ENCODE data around the gene THSD4.

Gene THSD4

DNA sequence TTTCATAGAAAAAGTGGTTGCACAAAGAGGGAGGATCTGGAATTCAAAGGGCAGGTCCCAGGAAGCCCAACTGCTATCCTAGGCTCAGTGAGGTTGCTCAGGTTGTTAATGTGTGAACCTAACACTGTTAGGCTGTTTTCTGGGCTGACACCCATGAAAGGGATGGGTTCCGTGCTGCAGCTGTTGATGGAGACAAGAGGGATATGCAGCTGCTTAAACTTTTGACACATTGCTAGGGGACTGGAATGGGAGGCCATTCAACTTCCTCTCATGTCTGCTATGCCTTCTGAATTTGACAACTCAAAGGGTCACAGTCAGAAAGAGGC is 497.1 kb downstream of the THSD4 start:
- no peak for DNase-seq
- peaks cover 0 to 10% of the 10 kb centered on the region in 2 donors for H3K27me3 Mint-ChIP-seq
- H3K4me1 Mint-ChIP-seq, result no peaks in the 10 kb centered on the region
- no peak for ATAC-seq (replicated peaks)
- no peaks in the 10 kb centered on the region for H3K36me3 Mint-ChIP-seq
- H3K9me3 Mint-ChIP-seq, result no peaks in the 10 kb centered on the region
- H3K27ac Mint-ChIP-seq, result no peak overlapping the region
- no peak overlapping the region for H3K4me3 Mint-ChIP-seq

DNA sequence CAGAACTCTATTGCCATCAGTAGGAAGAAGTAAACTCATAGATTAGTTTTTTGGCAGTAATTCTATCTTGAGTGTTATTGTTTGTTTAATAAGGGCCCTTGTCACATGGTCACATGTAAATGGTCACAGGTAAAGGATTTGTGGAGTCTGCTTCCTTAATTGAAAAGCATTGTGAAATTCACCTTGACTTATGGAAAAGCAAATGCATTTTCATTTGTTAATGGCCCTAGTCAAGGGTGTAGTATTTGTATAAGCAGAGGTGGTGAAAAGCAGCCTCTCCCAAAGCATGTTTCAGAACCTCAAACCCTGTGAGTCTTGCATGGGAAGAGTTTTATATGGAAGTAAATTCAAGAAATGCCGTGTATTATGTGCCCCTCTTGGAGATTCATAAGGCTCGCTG is 497.6 kb downstream of the THSD4 start:
- DNase-seq (no peak), ATAC-seq (replicated peaks) (no peak)
- Mint-ChIP-seq H3K27me3 (peaks cover 0 to 7% of the 10 kb centered on the region in 2 donors), H3K9me3 (no peaks in the 10 kb centered on the region), H3K36me3 (no peaks in the 10 kb centered on the region), H3K27ac (no peak overlapping the region), H3K4me1 (no peaks in the 10 kb centered on the region), H3K4me3 (no peak overlapping the region)

DNA sequence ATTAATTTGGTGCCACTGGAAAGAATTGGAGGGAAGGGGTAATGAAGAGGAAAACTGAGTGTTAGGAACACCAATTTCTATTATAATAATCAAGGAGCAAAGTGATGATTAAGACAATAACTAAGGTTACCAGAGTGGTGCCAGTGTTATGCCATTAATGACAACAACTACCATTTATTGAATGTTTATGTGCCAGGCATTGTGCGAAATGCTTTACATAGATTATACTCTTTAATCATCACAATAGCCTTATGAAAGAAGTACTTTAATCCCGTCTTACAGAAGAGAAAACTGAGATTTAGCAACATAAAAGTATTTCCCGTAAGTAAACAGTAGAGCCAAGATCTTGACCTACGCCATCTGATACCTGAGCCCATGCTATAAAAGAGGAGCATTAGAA is 507.8 kb downstream of the THSD4 start:
- H3K27me3 Mint-ChIP-seq, result peaks cover 7 to 11% of the 10 kb centered on the region in 2 donors
- no peak for ATAC-seq (replicated peaks)
- no peak overlapping the region for H3K27ac Mint-ChIP-seq
- H3K36me3 Mint-ChIP-seq, result no peaks in the 10 kb centered on the region
- peaks cover 2 to 3% of the 10 kb centered on the region in 2 donors for H3K9me3 Mint-ChIP-seq
- H3K4me3 Mint-ChIP-seq, result no peak overlapping the region
- no peaks in the 10 kb centered on the region for H3K4me1 Mint-ChIP-seq
- DNase-seq, result no peak

DNA sequence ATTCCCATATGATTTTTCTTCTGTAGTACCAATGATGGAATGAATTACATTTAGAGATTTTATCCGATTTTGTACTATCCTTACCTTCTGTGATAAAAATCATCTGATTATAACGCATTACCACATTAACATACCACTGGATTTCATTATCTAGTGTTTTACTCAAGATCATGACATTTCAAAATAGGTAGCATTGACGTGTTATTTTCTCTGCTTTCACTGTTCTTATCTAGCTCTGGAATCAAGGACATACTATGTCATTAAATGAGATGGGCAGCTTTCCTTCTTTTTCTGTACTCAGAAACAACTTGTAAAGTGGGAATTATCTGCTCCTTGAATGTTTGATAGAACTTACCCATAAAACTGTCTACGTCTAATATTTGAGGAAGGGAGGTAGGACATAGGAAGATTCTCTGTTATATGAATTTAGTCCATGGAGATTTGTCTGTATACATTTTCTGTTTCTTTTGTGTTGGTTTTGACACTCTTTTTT is 511.4 kb downstream of the THSD4 start:
- no peak for ATAC-seq (replicated peaks)
- Mint-ChIP-seq H3K4me3 (no peak overlapping the region), H3K9me3 (peaks cover 2 to 3% of the 10 kb centered on the region in 2 donors), H3K36me3 (no peaks in the 10 kb centered on the region), H3K27ac (no peak overlapping the region), H3K27me3 (peaks cover 11 to 23% of the 10 kb centered on the region in 2 donors), H3K4me1 (no peaks in the 10 kb centered on the region)
- no peak for DNase-seq

DNA sequence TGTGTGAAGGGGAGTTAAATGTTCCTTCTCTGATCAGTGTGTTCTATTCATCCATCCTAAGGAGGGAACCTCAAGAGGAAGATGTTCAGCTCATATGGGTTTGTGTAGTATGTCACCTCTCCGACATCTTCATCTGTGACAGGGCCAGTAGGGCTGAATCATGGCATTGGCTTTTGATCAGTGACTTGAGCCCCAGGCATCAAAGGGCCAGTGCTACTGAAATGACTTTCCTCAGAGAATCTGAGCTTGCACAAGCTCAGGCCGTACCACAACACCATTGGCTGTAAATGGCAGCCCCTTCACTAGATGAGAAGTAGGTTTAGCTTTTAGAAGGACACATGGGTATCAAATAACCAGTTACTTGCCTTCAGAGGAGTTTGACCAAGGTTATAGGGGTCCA is 511.9 kb downstream of the THSD4 start:
- H3K4me3 Mint-ChIP-seq, result no peak overlapping the region
- ATAC-seq (replicated peaks) (no peak), DNase-seq (no peak)
- no peaks in the 10 kb centered on the region for H3K36me3 Mint-ChIP-seq
- H3K9me3 Mint-ChIP-seq, result peaks cover 2 to 3% of the 10 kb centered on the region in 2 donors
- H3K27me3 Mint-ChIP-seq, result peaks cover 11 to 23% of the 10 kb centered on the region in 2 donors
- H3K4me1 Mint-ChIP-seq, result no peaks in the 10 kb centered on the region
- H3K27ac Mint-ChIP-seq, result no peak overlapping the region

DNA sequence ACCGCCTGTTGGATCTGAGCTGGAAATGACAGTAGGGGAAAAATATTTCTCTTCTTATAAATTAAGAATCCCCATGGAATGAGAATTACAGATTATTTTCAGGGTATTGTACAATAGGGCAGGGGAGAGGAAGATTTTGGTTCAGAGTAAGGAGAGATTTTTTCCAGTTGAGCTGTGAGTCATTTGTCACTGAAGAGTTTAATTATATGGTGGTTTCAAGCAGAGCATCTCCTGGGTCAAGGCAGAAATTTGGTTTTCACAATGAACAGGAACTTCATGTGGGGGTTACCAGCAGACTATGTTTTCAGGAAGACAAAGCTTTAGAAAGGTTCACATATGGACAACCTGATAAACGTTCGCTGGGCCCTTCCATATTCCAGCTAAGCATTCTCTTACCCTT is 512.3 kb downstream of the THSD4 start:
- H3K27ac Mint-ChIP-seq, result no peak overlapping the region
- no peaks in the 10 kb centered on the region for H3K4me1 Mint-ChIP-seq
- no peak for DNase-seq
- no peak overlapping the region for H3K4me3 Mint-ChIP-seq
- peaks cover 9 to 20% of the 10 kb centered on the region in 2 donors for H3K27me3 Mint-ChIP-seq
- peaks cover 2 to 3% of the 10 kb centered on the region in 2 donors for H3K9me3 Mint-ChIP-seq
- H3K36me3 Mint-ChIP-seq, result no peaks in the 10 kb centered on the region
- ATAC-seq (replicated peaks), result no peak

DNA sequence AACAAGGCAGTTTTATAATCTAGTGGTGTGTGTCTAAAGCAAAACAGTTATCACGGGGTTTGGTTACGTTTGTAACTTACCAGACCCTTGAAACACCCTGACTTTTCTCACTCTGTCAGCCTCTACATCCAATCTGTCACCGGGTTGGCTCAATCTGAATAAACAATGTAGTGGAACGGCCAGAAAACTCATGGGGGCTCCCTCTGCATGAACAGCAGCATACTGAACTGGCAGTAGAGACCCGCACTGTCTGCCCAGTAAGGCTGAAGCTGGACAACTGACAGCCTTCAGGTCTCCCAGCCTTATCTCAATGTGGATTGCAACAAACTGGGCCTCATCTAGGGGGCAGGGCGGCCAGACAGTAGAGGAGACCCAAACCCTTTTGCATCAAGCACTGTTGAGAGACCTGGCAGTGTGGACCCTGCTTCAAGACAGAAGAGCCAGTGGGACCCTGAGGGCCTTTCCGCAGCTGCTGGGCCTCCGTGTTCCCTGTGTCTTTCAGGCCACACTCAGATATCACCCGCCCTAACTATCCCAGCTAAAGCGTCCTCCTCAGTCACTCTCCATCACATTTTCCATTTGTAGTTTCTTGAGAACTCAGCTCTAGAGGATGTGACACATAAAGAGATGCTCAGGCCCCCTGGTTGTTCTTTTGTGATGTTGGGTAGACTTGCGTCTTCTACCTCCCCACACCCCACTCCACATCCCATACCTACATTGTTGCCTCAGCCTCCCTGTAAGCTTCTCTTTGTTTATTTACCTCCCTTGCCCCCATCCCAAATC is 513.9 kb downstream of the THSD4 start:
- H3K9me3 Mint-ChIP-seq, result peaks cover 2 to 3% of the 10 kb centered on the region in 2 donors
- ATAC-seq (replicated peaks), result no peak
- H3K27ac Mint-ChIP-seq, result no peak overlapping the region
- no peak for DNase-seq
- H3K4me3 Mint-ChIP-seq, result no peak overlapping the region
- no peaks in the 10 kb centered on the region for H3K4me1 Mint-ChIP-seq
- no peaks in the 10 kb centered on the region for H3K36me3 Mint-ChIP-seq
- peaks cover 7 to 18% of the 10 kb centered on the region in 2 donors for H3K27me3 Mint-ChIP-seq

DNA sequence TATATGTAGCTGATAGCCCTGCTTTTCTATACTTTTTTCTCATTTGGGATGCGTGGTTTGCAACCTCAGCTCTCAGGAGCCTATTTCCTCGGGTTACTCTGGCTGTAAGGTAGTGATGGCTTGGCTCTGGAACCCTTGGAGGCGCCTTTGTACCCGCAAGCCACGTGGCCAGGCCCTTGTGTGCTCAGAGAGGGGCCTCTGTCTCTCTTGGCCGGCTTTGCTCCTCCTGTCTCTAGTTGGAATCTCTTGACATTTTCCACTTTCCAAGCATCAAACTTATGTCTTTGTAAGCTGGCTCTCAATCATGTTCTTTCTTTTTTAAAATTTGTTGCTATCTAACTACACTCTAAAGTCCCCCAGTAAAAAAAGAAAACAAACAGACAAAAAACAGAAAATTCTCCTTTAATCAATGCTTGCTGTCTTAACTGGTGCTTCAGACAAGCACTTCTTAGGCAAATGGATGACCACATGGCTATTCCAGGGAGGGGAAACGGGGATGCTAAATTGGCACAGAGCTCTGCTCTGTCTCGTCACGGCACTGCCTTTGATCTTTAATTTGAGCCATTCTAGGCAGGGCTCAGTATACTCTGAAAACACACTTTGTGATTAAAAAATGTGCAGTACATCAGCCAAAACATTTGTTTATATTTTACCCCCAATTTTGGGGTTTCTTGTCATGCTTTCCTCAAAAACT is 514.7 kb downstream of the THSD4 start:
- no peaks in the 10 kb centered on the region for H3K36me3 Mint-ChIP-seq

DNA sequence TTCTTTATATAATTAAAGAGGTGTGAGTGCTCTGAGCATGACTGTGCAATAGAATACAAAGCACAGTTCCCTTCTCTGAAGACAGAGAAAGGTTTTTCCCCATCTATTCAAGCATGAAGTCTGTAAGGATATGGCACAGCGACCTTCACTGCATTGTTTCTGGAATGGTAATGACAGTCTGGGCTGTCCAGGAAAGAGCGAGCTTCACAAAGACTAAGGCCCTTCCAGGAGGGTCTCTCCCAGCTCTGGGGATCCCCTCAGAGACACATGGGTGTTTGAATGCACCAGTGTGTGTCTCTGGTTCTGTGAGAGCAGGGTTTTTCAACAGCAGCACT is 515.2 kb downstream of the THSD4 start:
- ATAC-seq (replicated peaks) (no peak), DNase-seq (no peak)
- no peaks in the 10 kb centered on the region for H3K4me1 Mint-ChIP-seq
- no peaks in the 10 kb centered on the region for H3K9me3 Mint-ChIP-seq
- H3K4me3 Mint-ChIP-seq, result no peak overlapping the region
- no peaks in the 10 kb centered on the region for H3K36me3 Mint-ChIP-seq
- no peak overlapping the region for H3K27ac Mint-ChIP-seq
- H3K27me3 Mint-ChIP-seq, result peaks cover 4 to 18% of the 10 kb centered on the region in 2 donors

More for the DNA sequence above, 514.7 kb downstream of the THSD4 start:
- ATAC-seq (replicated peaks) (no peak), DNase-seq (no peak)
- peaks cover 4 to 18% of the 10 kb centered on the region in 2 donors for H3K27me3 Mint-ChIP-seq
- H3K27ac Mint-ChIP-seq, result no peak overlapping the region
- no peaks in the 10 kb centered on the region for H3K9me3 Mint-ChIP-seq
- H3K4me3 Mint-ChIP-seq, result no peak overlapping the region
- no peaks in the 10 kb centered on the region for H3K4me1 Mint-ChIP-seq

DNA sequence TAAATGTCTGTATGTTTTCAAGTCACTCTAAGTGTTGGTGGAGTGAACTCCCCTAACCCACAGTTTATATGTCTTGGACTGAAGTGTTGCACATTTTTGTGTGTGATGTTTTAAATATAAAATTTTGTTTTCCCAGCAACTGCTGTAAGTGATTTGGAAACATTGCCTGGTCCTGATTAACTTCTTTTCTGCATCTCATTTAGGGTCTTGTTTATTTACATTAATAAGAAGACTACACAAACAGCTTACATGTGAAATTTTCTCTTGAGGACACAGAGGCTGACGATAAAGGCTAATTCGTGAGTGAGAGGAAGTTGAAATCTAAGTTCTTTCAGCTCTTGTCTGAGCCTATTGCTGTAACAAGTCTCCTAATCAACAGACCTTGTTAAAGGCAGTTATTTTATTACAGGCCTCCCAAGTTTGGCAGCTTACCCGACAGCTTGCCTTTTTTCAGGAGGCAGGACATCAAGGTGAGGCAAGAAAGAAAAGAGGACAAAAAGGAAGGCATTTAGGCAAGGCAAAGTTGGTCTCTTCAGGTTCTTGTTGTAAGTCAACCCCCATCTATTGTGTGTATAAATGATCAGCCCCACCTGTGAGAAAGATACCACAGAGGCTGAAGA is 517.4 kb downstream of the THSD4 start:
- Mint-ChIP-seq H3K4me1 (no peaks in the 10 kb centered on the region), H3K4me3 (no peak overlapping the region), H3K36me3 (no peaks in the 10 kb centered on the region), H3K27me3 (peaks cover 4 to 24% of the 10 kb centered on the region in 2 donors), H3K27ac (no peak overlapping the region), H3K9me3 (peaks cover 0 to 1% of the 10 kb centered on the region in 2 donors)
- DNase-seq (no peak), ATAC-seq (replicated peaks) (no peak)

DNA sequence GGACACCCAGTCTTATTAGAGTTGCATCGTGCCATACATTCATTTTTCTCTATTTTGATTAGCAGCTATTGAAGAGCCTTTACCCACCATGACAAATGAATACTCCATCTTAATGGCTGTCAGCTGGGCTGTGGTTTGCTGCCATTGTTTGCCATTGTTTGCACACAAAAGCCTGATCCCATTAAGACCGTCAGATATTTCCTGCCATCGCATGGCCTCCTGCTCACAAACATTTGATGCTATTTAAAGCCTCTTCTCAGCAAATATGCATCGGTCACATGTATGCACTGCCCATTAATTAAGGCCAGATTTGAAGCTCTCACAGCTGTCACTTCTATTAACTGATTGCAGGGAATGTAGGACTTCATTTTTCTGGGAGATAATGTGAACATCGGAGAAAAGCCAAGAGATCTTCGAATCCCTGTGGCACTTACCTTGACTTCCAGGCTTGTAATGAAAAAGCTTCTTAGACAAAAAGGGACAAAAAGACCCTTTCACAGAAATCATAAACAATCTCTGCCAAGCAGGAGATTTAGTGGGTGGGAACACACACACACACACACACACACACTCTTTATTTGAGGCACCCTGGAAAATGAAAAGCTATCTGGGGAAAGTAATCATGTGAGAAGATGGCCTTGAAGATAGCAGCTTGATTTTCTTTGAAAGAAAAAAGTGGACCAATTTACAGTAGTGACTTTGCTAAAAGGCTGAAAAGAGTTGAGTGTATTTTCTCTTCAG is 519.7 kb downstream of the THSD4 start:
- DNase-seq (no peak), ATAC-seq (replicated peaks) (no peak)
- Mint-ChIP-seq H3K4me3 (no peak overlapping the region), H3K36me3 (no peaks in the 10 kb centered on the region), H3K27ac (no peak overlapping the region), H3K9me3 (peaks cover 0 to 1% of the 10 kb centered on the region in 2 donors), H3K27me3 (peaks cover 4 to 18% of the 10 kb centered on the region in 2 donors), H3K4me1 (no peaks in the 10 kb centered on the region)

DNA sequence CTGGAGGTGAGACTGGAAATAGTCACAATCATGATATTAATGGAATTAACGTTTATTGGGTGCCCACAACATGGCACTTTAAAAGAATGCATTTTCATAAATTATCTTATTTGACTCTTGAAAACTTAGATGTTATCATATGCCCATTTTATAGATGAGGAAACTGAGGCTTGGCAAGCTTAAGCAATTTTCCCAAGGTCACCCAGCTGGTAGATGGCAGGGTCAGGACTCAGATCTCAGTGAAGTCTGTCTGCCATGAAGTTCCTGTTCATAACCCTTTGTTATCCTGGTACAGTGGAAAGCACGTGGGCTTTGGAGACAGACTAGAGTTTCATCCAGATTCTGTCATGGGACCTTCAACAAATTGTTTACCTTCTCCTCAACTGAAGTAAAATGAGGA is 520.5 kb downstream of the THSD4 start:
- no peaks in the 10 kb centered on the region for H3K4me1 Mint-ChIP-seq
- peaks cover 0 to 1% of the 10 kb centered on the region in 2 donors for H3K9me3 Mint-ChIP-seq
- no peak overlapping the region for H3K27ac Mint-ChIP-seq
- ATAC-seq (replicated peaks) (no peak), DNase-seq (no peak)
- H3K4me3 Mint-ChIP-seq, result no peak overlapping the region
- H3K27me3 Mint-ChIP-seq, result peaks cover 5 to 20% of the 10 kb centered on the region in 2 donors
- no peaks in the 10 kb centered on the region for H3K36me3 Mint-ChIP-seq

DNA sequence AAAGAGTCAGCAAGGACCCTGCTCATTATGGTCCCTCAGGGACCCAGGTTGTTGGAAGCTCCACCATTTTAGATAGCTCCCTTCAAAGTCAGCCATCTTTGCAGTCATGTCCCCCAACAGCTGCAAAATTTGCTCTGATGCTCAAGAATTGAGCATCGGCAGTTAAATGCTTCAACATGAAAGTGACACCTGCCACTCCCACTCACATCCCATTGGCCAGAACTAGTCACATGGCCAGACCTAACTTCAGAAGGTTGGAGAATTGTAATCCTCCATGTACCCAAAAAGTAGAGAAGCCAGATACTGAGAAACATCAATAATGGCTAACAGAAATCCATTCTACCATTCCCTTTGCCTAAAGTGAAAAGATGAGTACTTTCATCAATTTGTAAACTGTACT is 523.6 kb downstream of the THSD4 start:
- H3K36me3 Mint-ChIP-seq, result no peaks in the 10 kb centered on the region
- no peak overlapping the region for H3K27ac Mint-ChIP-seq
- H3K4me3 Mint-ChIP-seq, result no peak overlapping the region
- peaks cover 0 to 1% of the 10 kb centered on the region in 2 donors for H3K9me3 Mint-ChIP-seq
- no peaks in the 10 kb centered on the region for H3K4me1 Mint-ChIP-seq
- ATAC-seq (replicated peaks) (no peak), DNase-seq (no peak)
- H3K27me3 Mint-ChIP-seq, result peaks cover 10 to 29% of the 10 kb centered on the region in 2 donors

DNA sequence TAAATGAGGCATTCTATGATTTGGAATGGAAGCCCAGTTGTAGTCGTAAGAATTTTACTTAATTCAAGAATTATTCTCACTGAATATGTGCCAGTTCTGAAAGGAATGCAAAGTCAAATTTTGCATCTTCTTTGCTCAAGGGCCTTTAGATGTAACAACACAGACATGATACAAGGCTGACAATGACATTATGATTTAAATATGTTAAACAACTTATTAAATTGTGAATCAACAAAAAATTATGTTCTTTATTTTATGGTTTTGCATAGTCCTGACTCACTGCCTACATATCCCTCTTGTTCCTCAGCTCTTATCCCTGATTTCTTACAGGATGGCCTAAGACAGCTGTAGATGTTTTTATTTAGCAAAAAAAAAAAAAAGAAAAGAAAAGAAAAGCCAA is 524.2 kb downstream of the THSD4 start:
- Mint-ChIP-seq H3K9me3 (peaks cover 0 to 1% of the 10 kb centered on the region in 2 donors), H3K27me3 (peaks cover 10 to 25% of the 10 kb centered on the region in 2 donors), H3K27ac (no peak overlapping the region), H3K4me1 (no peaks in the 10 kb centered on the region), H3K36me3 (no peaks in the 10 kb centered on the region), H3K4me3 (no peak overlapping the region)
- DNase-seq (no peak), ATAC-seq (replicated peaks) (no peak)
